Stimulated activated CD8-positive, alpha-beta memory T cell treated with anti-CD3 and anti-CD28 coated beads, Interleukin-15, amount 100 ng/mL, for 4 hours (primary cell): ENCODE measurements around the gene AHI1.

ENCODE experiments used
- DNase-seq, 2 donors: peaks; one replicate each; pipeline ENCODE4 v3.0.0-alpha.2; 2020; ENCODE audit warnings: low read depth in 2 of 2

Gene AHI1

GRCh38 chr6:135458051-135458450, 39.5 kb downstream of the AHI1 start:
- DNase-seq, result no peak

DNA sequence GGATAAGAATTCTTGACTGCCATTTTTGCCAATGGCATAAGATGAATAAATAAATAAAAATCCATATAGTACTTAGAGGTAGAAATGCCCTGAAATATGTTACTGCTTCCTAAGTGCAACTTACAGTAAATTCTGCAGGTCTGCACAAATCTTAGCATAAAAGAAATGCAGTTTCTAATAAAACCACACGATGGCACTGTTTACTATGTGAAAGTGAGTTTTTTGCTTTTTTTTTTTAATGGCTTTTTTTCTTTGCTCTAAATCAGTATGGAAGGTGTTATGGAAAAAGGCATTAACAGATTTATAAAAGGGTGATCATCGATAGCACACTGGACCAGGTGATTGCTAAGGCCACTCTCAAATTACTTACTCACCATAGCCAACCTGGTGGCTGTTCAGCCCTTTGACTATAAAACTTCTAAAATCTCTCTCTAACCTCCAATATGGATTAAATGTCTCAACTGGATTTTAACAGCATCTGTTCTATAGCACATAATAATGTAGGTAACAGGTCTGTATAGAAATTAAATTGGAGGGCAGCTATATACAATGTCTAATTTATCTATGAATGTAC, 45.8 kb downstream of the AHI1 start:
- DNase-seq, result no peak

DNA sequence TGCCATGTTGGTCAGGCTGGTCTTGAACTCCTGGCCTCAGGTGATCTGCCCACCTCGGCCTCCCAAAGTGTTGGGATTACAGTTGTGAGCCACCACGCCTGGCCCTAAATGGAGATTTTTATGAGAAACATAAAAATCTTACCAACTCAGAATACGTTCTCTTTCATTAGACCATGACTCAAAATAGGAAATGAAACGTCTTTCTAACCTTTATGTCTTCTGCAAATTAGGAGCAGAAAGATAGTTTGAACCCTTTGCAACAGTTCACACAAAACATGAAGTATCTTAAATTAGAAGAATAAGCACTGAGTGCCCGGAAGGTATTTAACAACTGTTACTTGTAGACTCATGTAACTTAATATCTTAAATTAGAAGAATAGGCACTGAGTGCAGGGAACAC, 48.3 kb downstream of the AHI1 start:
- DNase-seq, result no peak

DNA sequence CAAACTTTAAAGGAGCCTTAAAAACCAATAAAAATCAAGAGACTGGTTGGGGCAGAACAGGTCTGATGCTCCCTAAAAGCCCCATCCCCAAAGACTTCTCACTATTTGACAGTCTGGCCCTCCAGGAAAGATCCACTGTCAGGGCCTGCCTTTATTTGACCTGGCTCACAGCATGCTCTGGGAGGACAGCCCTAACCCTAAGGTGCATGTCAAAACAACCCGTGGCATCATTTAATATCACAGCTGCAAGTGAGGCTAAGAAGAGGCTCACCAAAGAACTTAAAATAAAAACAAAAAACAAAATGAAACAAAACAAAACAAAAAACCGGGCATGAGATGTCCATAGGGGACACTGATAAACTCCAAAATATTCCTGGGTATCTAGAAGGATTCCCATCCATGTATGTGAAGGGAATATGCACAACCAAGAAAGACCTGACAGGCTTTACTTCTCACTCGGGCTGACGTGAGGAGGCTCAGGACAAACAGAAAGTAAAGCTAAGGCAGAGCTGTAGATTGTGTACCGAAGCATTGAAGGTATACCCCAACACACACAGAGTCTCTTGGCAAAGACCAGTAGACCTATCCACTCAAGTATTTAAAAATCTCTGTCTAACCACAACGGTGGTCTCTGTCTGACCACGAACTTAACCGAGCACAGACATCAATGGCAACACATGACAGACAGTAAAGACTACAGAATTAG, 57.3 kb downstream of the AHI1 start:
- no peak for DNase-seq

DNA sequence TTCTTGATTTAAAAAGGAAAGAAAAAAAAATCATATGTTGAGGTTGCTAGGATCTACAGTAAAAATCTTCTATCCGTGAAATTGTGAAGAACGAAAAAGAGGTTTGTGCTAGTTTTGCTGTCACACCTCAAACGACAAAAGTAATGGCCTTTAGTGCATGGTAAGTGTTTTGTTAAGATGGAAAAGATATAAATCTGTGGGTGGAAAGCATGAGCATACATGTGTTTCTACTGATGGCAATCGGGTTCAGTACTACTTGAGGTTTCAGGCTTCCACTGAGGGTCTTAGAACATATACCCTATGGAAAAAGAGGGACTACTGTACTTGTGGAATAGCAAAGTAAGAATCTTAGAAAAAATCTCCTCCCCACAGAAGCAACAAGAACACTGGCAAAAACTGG, 58.0 kb downstream of the AHI1 start:
- no peak for DNase-seq

DNA sequence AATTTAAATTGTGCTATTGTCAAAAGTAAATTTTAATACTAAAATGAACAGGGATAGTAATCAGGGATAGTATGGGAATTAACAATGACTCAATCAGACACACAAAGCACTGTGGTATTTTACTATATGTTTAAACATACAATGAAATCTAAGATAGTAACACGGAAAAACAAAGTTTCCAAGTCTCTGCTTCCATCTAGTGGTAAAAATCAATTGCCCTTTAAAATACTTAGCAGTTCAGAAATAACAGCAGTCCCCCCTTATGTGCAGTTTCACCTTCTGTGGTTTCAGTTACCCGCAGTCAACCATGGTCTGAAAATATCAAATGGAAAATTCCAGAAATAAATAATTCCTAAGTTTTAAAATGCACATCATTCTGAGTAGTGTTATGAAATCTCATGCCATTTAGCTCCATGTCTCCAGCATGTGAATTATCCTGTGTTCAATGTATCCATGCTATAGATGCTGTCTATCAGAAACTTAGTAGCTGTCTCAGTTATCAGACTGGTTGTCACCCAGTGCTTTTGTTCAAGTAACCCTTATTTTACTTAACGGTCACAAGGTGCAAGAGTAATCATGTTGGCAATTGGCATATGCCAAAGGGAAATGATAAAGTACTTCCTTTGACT, 58.5 kb downstream of the AHI1 start:
- DNase-seq, result no peak

GRCh38 chr6:135434991-135435390, 62.5 kb downstream of the AHI1 start:
- DNase-seq, result no peak

DNA sequence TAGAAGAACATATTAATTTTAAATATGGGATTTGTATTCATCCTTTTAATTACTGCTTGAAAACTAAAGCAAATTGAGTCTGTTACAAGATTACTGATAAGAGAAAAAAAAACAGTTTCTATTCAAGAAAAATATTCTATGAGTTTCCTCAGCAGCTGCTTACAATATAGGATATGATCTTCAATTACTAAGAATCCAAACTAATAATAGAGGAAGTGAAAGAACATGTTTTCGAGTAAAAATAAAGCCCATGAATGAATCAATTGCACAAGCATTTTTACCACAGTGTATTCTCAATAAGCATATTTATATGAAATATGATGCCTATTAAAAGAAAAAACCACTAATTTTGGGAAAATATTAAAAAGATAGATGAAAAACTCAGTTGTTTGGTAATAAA, 63.4 kb downstream of the AHI1 start:
- no peak for DNase-seq

DNA sequence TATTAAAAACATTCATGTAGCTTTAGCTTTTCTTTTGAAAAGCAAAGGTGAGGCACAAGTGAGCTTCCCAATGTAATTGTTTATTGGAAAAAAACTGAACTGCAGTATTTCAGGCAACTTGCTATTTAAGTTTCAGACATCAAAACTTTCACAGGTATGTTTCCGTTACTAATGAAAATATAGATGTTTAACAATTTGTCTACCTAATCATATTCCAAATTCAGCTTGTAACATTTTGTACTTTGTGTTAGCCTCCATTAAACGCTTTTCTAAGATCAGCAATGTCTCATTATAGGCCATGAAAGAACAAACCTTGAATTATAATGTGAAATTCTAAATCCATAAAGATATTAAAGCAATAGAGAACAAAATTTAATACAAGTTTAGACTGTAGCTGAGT, 69.5 kb downstream of the AHI1 start:
- DNase-seq, result no peak

- DNase-seq, result no peak
These were observed 70.7 kb downstream of the AHI1 start for GRCh38 chr6:135426833-135427232.

GRCh38 chr6:135424385-135424784, 73.2 kb downstream of the AHI1 start:
- no peak for DNase-seq

GRCh38 chr6:135423649-135424128, 73.9 kb downstream of the AHI1 start:
- no peak for DNase-seq

DNA sequence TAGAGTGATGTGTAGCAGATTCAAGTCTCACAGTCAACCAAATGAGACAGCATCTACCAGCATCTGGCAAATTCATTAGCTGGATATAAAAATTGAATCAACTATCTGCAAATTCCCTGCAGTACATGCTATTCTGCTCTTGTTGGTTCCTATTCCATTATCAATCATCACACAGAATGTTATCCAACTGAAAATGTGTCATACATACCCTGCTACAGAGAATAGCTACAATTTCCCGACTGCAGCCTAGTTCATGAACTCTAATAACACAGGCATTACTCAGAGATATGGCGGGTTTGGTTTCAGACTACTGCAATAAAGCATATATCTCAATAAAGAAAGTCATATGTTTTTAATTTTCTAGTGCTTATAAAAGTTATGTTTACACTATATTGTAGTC, 78.4 kb downstream of the AHI1 start:
- no peak for DNase-seq

DNA sequence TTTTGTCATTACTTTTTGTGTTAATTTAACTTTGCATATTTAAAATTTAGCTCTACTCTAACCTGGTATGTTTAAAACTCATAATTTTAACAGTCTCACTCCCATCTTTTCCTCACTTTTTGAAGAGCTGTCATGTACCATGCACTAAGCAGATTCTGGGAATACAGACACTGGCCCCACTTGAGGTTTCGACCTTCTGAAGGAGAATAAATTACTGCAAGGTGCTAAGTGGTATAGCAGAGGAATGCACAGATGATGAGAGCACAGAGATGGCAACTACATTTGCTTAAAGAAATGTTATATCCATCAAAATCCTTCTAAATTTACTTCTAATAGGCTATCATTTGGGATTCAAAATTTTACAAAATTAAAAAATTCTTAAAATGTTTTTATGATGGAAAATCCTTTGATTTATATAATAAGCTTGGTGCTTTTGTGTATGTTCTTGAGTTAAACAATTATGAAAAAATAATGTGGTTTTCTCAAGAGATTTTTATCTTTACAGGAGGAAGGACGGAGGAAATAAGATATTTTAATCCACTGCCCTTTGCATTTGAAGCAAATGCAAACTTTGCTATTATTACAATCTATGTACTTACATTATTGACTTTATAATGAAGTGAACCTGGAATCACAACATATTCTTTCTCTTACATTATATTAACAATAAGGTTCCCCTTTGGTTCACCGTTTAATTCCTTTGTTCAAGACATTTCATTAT, 79.3 kb downstream of the AHI1 start:
- DNase-seq, result no peak

DNA sequence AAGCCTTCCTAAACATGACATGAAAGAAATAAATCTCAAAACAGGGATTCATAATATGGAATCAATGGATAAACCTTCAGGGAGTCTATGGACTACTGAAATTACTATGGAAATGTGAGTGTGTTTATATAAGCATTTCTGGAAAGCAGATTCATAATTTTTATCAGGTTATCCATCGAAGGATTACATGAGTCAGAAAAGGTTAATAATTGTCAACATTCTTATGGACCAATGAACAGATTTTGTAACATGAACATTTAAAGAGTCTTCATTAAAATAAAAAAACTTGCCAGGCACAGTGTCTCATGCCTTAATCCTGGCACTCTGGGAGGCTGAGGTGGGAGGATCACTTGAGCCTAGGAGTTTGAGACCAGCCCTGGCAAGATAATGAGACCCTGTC, 84.8 kb downstream of the AHI1 start:
- DNase-seq, result no peak

DNA sequence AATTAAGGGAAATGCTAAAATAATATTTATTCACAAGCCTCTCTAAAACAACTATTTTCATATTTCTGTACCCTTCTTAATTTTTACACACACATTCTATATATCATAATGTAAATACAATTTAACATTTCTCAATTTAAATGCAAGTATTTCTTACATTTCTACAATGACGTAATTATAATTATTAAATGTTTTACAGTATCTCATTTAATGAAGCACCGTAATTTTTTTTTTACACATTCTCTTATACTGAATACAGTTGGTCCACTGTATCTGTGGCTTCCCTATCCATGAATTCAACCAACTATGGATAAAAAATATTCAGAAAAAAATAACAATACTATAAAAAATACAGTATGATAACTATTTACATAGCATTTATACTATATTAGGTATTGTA, 85.7 kb downstream of the AHI1 start:
- no peak for DNase-seq

GRCh38 chr6:135411339-135411738, 86.2 kb downstream of the AHI1 start:
- no peak for DNase-seq

GRCh38 chr6:135410856-135411255, 86.7 kb downstream of the AHI1 start:
- DNase-seq, result no peak

GRCh38 chr6:135403584-135403983, 94.0 kb downstream of the AHI1 start:
- DNase-seq, result no peak

GRCh38 chr6:135402311-135402710, 95.2 kb downstream of the AHI1 start:
- no peak for DNase-seq

GRCh38 chr6:135397172-135397952, 100.2 kb downstream of the AHI1 start:
- DNase-seq, result no peak

- DNase-seq, result no peak
These were observed 102.4 kb downstream of the AHI1 start for GRCh38 chr6:135395136-135395535.
